Upper lobe of left lung (tissue), 4 donors: ENCODE results near the gene COL6A2.

Experiments used
- CTCF ChIP-seq, 6 experiments: fragments of 450-650 bp in 4 of 6; fragments of 200-600 bp in 2 of 6; sonication (generic) in 2 of 6; IDR thresholded peaks; one replicate each; pipeline ENCODE4 v1.5.1; 2016 to 2019; ENCODE audit warnings: antibody characterized with exemption in 6 of 6
- POLR2A ChIP-seq, 4 donors: fragments of 450-650 bp; IDR thresholded peaks; one replicate each; pipeline ENCODE4 v1.5.1; 2016 to 2017; ENCODE audit warnings: antibody characterized with exemption in 4 of 4, mild to moderate bottlenecking in 2 of 4
- POLR2AphosphoS5 ChIP-seq, 2 donors: sonication (generic); formaldehyde crosslinking; IDR thresholded peaks; one replicate each; pipeline ENCODE4 v1.5.1; 2017; ENCODE audit warnings: antibody characterized with exemption in 2 of 2

- no peak for TF ChIP-seq POLR2A (IDR thresholded peaks at IDR 0.05)
- no peak for TF ChIP-seq CTCF (IDR thresholded peaks at IDR 0.05)
- no peak for TF ChIP-seq POLR2AphosphoS5 (IDR thresholded peaks at IDR 0.05)
Measured at GRCh38 chr21:46078322-46078977, 19.5 kb upstream of the COL6A2 start.
